DMS53 treated with DMSO at 0.1 percent for 48 hours (cell line): ENCODE results near the gene RYK.
"Not testable (repeated sequence)": the region's sequence is repeated elsewhere in the genome, so short reads cannot be mapped to it uniquely, and the experiment has no call there.

Experiments
- DNase-seq: peaks from one replicate; lab custom pipeline; 2025; ENCODE audit not compliant: unreplicated experiment; lab: John Stamatoyannopoulos, UW

RYK gene

GRCh38 chr3:134216851-134217250 is 33.8 kb downstream of the RYK start:
- no peak for DNase-seq

- no peak for DNase-seq
Observed at GRCh38 chr3:134216191-134216764, 34.4 kb downstream of the RYK start.

- no peak for DNase-seq
Observed at GRCh38 chr3:134214239-134214638, 36.4 kb downstream of the RYK start.

GRCh38 chr3:134212967-134213665 is 37.5 kb downstream of the RYK start:
- peak; percentile 46 for DNase-seq

- DNase-seq: no peak
Observed at GRCh38 chr3:134211797-134212196, 38.9 kb downstream of the RYK start.

- DNase-seq: no peak
Observed at GRCh38 chr3:134205451-134205850, 45.2 kb downstream of the RYK start.

GRCh38 chr3:134201201-134202130 is 49.2 kb downstream of the RYK start:
- DNase-seq: no peak

- DNase-seq: not testable (repeated sequence)
Observed at GRCh38 chr3:134199880-134200279, 50.8 kb downstream of the RYK start.

- DNase-seq: no peak
Observed at GRCh38 chr3:134199240-134199639, 51.4 kb downstream of the RYK start.

- DNase-seq: no peak
Observed at GRCh38 chr3:134198414-134198813, 52.2 kb downstream of the RYK start.

- DNase-seq: peak; percentile 22
Observed at GRCh38 chr3:134197681-134198261, 52.9 kb downstream of the RYK start.

GRCh38 chr3:134194247-134194646 is 56.4 kb downstream of the RYK start:
- no peak for DNase-seq

GRCh38 chr3:134190250-134190649 is 60.4 kb downstream of the RYK start:
- DNase-seq: no peak

- DNase-seq: no peak
Observed at GRCh38 chr3:134189849-134190248, 60.8 kb downstream of the RYK start.

GRCh38 chr3:134186391-134186790 is 64.3 kb downstream of the RYK start:
- no peak for DNase-seq

GRCh38 chr3:134180761-134181160 is 69.9 kb downstream of the RYK start:
- DNase-seq: no peak

GRCh38 chr3:134179508-134179907 is 71.2 kb downstream of the RYK start:
- no peak for DNase-seq

- DNase-seq: no peak
Observed at GRCh38 chr3:134163096-134163495, 87.6 kb downstream of the RYK start.

- no peak for DNase-seq
Observed at GRCh38 chr3:134161898-134162615, 88.6 kb downstream of the RYK start.

GRCh38 chr3:134155446-134155845 is 95.2 kb downstream of the RYK start:
- no peak for DNase-seq

GRCh38 chr3:134153761-134154160 is 96.9 kb downstream of the RYK start:
- DNase-seq: no peak
